IPS-20b (cell line): ENCODE results near the gene TGM4.

ENCODE experiments used
- H3K27ac ChIP-seq: one replicate; pipeline ENCODE4 v1.5.1; 2013; ENCODE audit warnings: low read length
- H3K27me3 ChIP-seq: 2 replicates; pipeline ENCODE4 v1.6.1; 2013; ENCODE audit warnings: mild to moderate bottlenecking, low read length, inconsistent platforms; ENCODE audit not compliant: insufficient read depth
- H3K36me3 ChIP-seq: 2 replicates; pipeline ENCODE4 v1.6.1; 2013; ENCODE audit warnings: low read depth, mild to moderate bottlenecking, inconsistent platforms, low read length, moderate library complexity; ENCODE audit not compliant: insufficient read depth
- H3K4me1 ChIP-seq: 2 replicates; pipeline ENCODE4 v1.6.1; 2013; ENCODE audit warnings: mild to moderate bottlenecking, control low read depth, inconsistent platforms, low read length, moderate library complexity; ENCODE audit not compliant: insufficient read depth
- H3K4me3 ChIP-seq: 2 replicates; pipeline ENCODE4 v1.5.1; 2013; ENCODE audit warnings: mild to moderate bottlenecking, low read length, inconsistent platforms
- H3K9ac ChIP-seq: 2 replicates; pipeline ENCODE4 v1.6.1; 2013; ENCODE audit warnings: low read depth, mild to moderate bottlenecking, inconsistent platforms, low read length, moderate library complexity
- H3K9me3 ChIP-seq: 2 replicates; pipeline ENCODE4 v1.6.1; 2013; ENCODE audit warnings: mild to moderate bottlenecking, low read depth, low read length, inconsistent platforms; ENCODE audit not compliant: insufficient read depth

TGM4 gene

GRCh38 chr3:44903314-44903713, 28.9 kb downstream of the TGM4 start:
- H3K9ac ChIP-seq, result no peak overlapping the region
- H3K4me3 ChIP-seq, result no peak overlapping the region
- H3K36me3 ChIP-seq, result no peaks in the 10 kb centered on the region
- H3K27me3 ChIP-seq, result no peaks in the 10 kb centered on the region
- H3K27ac ChIP-seq, result no peak overlapping the region
- no peaks in the 10 kb centered on the region for H3K9me3 ChIP-seq
- peaks cover 13% of the 10 kb centered on the region; the same call in 1 of the 2 replicates for H3K4me1 ChIP-seq

GRCh38 chr3:44903751-44904150, 29.3 kb downstream of the TGM4 start:
- H3K9me3 ChIP-seq, result no peaks in the 10 kb centered on the region
- H3K9ac ChIP-seq, result no peak overlapping the region
- no peak overlapping the region for H3K4me3 ChIP-seq
- H3K4me1 ChIP-seq, result peaks cover 10% of the 10 kb centered on the region; the same call in 1 of the 2 replicates
- H3K36me3 ChIP-seq, result no peaks in the 10 kb centered on the region
- no peak overlapping the region for H3K27ac ChIP-seq
- H3K27me3 ChIP-seq, result no peaks in the 10 kb centered on the region

- peaks cover 5% of the 10 kb centered on the region; the same call in 1 of the 2 replicates for H3K4me1 ChIP-seq
These were observed 31.2 kb downstream of the TGM4 start for GRCh38 chr3:44905446-44906157.

GRCh38 chr3:44906997-44907396, 32.6 kb downstream of the TGM4 start:
- Histone ChIP-seq H3K4me1 (peaks cover 5% of the 10 kb centered on the region; the same call in 1 of the 2 replicates), H3K27me3 (no peaks in the 10 kb centered on the region; the same call in 1 of the 2 replicates), H3K9ac (no peak overlapping the region), H3K9me3 (no peaks in the 10 kb centered on the region), H3K27ac (no peak overlapping the region), H3K36me3 (no peaks in the 10 kb centered on the region), H3K4me3 (no peak overlapping the region)

More at GRCh38 chr3:44905446-44906157, 31.2 kb downstream of the TGM4 start:
- H3K9ac ChIP-seq, result no peak overlapping the region
- H3K4me3 ChIP-seq, result no peak overlapping the region
- H3K36me3 ChIP-seq, result no peaks in the 10 kb centered on the region
- H3K9me3 ChIP-seq, result no peaks in the 10 kb centered on the region
- no peaks in the 10 kb centered on the region; the same call in 1 of the 2 replicates for H3K27me3 ChIP-seq
- no peak overlapping the region for H3K27ac ChIP-seq

- Histone ChIP-seq H3K9me3 (no peaks in the 10 kb centered on the region), H3K36me3 (no peaks in the 10 kb centered on the region), H3K4me1 (peaks cover 5% of the 10 kb centered on the region; the same call in 1 of the 2 replicates), H3K27me3 (no peaks in the 10 kb centered on the region; the same call in 1 of the 2 replicates), H3K4me3 (no peak overlapping the region), H3K9ac (no peak overlapping the region), H3K27ac (no peak overlapping the region)
These were observed 33.2 kb downstream of the TGM4 start for GRCh38 chr3:44907612-44908011.

GRCh38 chr3:44909063-44909462, 34.7 kb downstream of the TGM4 start:
- Histone ChIP-seq H3K36me3 (no peaks in the 10 kb centered on the region), H3K9ac (no peak overlapping the region), H3K9me3 (no peaks in the 10 kb centered on the region), H3K4me1 (peaks cover 5% of the 10 kb centered on the region; the same call in 1 of the 2 replicates), H3K27me3 (no peaks in the 10 kb centered on the region; the same call in 1 of the 2 replicates), H3K4me3 (no peak overlapping the region), H3K27ac (no peak overlapping the region)

GRCh38 chr3:44910693-44911092, 36.3 kb downstream of the TGM4 start:
- Histone ChIP-seq H3K27ac (no peak overlapping the region), H3K9me3 (no peaks in the 10 kb centered on the region), H3K9ac (no peak overlapping the region), H3K4me3 (no peak overlapping the region), H3K27me3 (no peaks in the 10 kb centered on the region; the same call in 1 of the 2 replicates), H3K4me1 (peaks cover 4% of the 10 kb centered on the region; the same call in 1 of the 2 replicates), H3K36me3 (no peaks in the 10 kb centered on the region)

GRCh38 chr3:44913868-44914468, 39.6 kb downstream of the TGM4 start:
- Histone ChIP-seq H3K9ac (peak overlapping the region; percentile 23; the same call in 1 of the 2 replicates), H3K4me1 (no peaks in the 10 kb centered on the region), H3K27me3 (no peaks in the 10 kb centered on the region; the same call in 1 of the 2 replicates), H3K9me3 (no peaks in the 10 kb centered on the region), H3K36me3 (no peaks in the 10 kb centered on the region), H3K27ac (no peak overlapping the region), H3K4me3 (no peak overlapping the region)

- H3K9ac ChIP-seq, result no peak overlapping the region
- H3K27ac ChIP-seq, result no peak overlapping the region
- no peaks in the 10 kb centered on the region for H3K9me3 ChIP-seq
- no peak overlapping the region for H3K4me3 ChIP-seq
- no peaks in the 10 kb centered on the region for H3K4me1 ChIP-seq
- H3K27me3 ChIP-seq, result no peaks in the 10 kb centered on the region; the same call in 1 of the 2 replicates
- no peaks in the 10 kb centered on the region for H3K36me3 ChIP-seq
These were observed 40.5 kb downstream of the TGM4 start for GRCh38 chr3:44914936-44915335.

- Histone ChIP-seq H3K9ac (no peak overlapping the region), H3K4me1 (no peaks in the 10 kb centered on the region), H3K9me3 (no peaks in the 10 kb centered on the region), H3K4me3 (no peak overlapping the region), H3K27ac (no peak overlapping the region), H3K27me3 (no peaks in the 10 kb centered on the region), H3K36me3 (0 out of 2 replicates have a peak, but pooled peaks cover 2% of the 10 kb centered on the region)
These were observed 41.5 kb downstream of the TGM4 start for GRCh38 chr3:44915702-44916438.

- no peaks in the 10 kb centered on the region for H3K27me3 ChIP-seq
- H3K9ac ChIP-seq, result no peak overlapping the region
- H3K27ac ChIP-seq, result no peak overlapping the region
- H3K4me3 ChIP-seq, result no peak overlapping the region
- 0 out of 2 replicates have a peak, but pooled peaks cover 16% of the 10 kb centered on the region for H3K36me3 ChIP-seq
- no peaks in the 10 kb centered on the region for H3K4me1 ChIP-seq
- no peaks in the 10 kb centered on the region for H3K9me3 ChIP-seq
These were observed 43.7 kb downstream of the TGM4 start for GRCh38 chr3:44918087-44918486.
